Tibial nerve (tissue), 4 donors: ENCODE measurements around the gene TMUB1. TPM values are rescaled to one million over a fixed set of nuclear protein-coding genes. Genes with fewer than 3 reads are reported as not detected.

ENCODE experiments used
- DNase-seq, 2 donors: peaks; one replicate each; pipeline ENCODE4 v3.0.0-alpha.2; 2019; ENCODE audit warnings: low spot score in 2 of 2
- H3K27ac ChIP-seq, 4 donors: fragments of 200-600 bp; sonication (generic) in 3 of 4; one replicate each; pipeline ENCODE4 v1.5.1; 2017 to 2019; ENCODE audit warnings: mild to moderate bottlenecking in 1 of 4
- H3K27me3 ChIP-seq, 2 donors: fragments of 200-600 bp; sonication (generic) in 1 of 2; one replicate each; pipeline versions ENCODE4 v1.5.1 to v1.6.0; 2017 to 2019
- H3K36me3 ChIP-seq, 3 donors: fragments of 200-600 bp; sonication (generic); one replicate each; pipeline ENCODE4 v1.5.1; 2018 to 2019
- H3K4me1 ChIP-seq, 4 donors: fragments of 200-600 bp; sonication (generic) in 3 of 4; one replicate each; pipeline ENCODE4 v1.5.1; 2017 to 2019
- H3K4me3 ChIP-seq, 4 donors: fragments of 200-600 bp; sonication (generic) in 3 of 4; one replicate each; pipeline ENCODE4 v1.5.1; 2017 to 2019; ENCODE audit warnings: mild to moderate bottlenecking in 1 of 4, moderate library complexity in 1 of 4
- H3K9me3 ChIP-seq, 4 donors: fragments of 200-600 bp; sonication (generic) in 3 of 4; one replicate each; pipeline ENCODE4 v1.5.1; 2017 to 2019
- EP300 ChIP-seq, 2 donors: sonication (generic); formaldehyde crosslinking; IDR thresholded peaks; one replicate each; pipeline ENCODE4 v1.6.1; 2017; ENCODE audit warnings: antibody characterized with exemption in 2 of 2, mild to moderate bottlenecking in 1 of 2
- POLR2A ChIP-seq, 2 donors: fragments of 450-650 bp; IDR thresholded peaks; one replicate each; pipeline ENCODE4 v1.6.1; 2017; ENCODE audit warnings: antibody characterized with exemption in 2 of 2, mild to moderate bottlenecking in 2 of 2, moderate library complexity in 2 of 2
- whole genome bisulfite sequencing, 2 donors: methylation state at CpG; one replicate each; pipeline ENCODE4 v1.1.5; 2018; 5-methylcytosine and 5-hydroxymethylcytosine counted together
- total RNA-seq, 4 donors: library from RNA; depleted of rRNA; stranded (reverse); fragments of >200 nt; gene quantifications; one replicate each; pipeline ENCODE4 v1.1.0, GENCODE V29; 2016
- TF ChIP-seq, protein P1 (sequence below), 5 experiments: fragments of 200-600 bp in 3 of 5; fragments of 450-650 bp in 2 of 5; sonication (generic) in 3 of 5; IDR thresholded peaks; one replicate each; pipeline ENCODE4 v1.5.1; 2016 to 2019; ENCODE audit warnings: antibody characterized with exemption in 5 of 5, mild to moderate bottlenecking in 3 of 5, moderate library complexity in 2 of 5

TMUB1 gene
- total RNA-seq, 4 donors from 2014 or later = 24.3 to 61.5 (median 33.8) TPM

DNA sequence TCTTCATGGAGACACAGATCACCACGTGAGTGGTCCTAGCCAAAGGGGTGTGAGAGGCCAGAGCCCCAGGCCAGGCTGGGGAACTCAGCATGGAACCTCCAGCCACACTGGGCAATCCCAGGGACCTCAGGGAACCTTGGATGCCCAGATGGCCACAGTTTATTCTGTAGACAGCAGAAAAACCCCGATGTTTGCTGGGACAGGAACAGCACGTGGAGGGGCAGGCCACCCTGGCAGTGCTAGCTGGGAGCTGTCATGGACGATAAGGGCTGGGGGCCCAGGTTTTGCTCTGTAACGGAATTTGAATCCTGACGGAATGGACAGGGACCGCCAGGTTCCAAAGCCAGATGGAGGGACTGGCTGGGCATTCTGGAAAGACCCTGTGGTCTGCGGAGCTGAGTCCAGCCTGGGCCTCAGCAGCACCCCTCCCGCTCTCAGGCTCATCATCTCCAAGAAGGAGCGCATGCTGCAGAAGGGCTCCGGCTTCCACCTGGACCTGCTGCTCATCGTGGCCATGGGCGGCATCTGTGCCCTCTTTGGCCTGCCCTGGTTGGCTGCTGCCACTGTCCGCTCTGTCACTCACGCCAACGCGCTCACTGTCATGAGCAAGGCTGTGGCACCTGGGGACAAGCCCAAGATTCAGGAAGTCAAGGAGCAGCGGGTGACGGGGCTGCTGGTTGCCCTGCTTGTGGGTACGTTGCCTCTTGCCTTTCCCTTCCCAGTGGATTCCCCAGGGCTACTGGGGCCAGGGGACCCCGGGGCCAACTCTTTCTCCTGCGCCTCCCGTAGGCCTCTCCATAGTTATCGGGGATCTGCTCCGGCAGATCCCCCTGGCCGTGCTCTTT is 8.3 kb downstream of the TMUB1 start:
- H3K9me3 ChIP-seq = no peaks in the 10 kb centered on the region
- 90 to 92% methylated on average over 25 to 26 of the region's 26 CpGs for WGBS, 2 donors

DNA sequence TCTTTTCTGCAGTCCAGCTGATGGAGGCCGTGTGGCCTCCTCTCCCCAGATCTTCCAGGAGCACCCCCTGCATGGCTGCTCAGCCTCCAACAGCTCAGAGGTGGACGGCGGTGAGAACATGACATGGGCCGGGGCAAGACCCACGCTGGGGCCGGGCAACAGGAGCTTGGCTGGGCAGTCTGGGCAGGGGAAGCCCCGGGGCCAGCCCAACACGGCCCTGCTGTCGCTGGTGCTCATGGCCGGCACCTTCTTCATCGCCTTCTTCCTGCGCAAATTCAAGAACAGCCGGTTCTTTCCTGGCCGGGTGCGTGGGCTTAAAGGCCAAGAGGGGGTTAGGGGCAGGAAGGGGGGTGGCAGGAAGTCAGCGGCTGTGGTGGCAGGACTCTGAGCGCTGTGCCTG is 9.3 kb downstream of the TMUB1 start:
- H3K36me3 ChIP-seq = peaks cover 2 to 96% (median 39%) of the 10 kb centered on the region in 3 donors
- H3K9me3 ChIP-seq = no peaks in the 10 kb centered on the region
- DNase-seq = no peak
- TF ChIP-seq POLR2A (IDR thresholded peaks at IDR 0.05) = no peak
- TF ChIP-seq, protein P1, sequence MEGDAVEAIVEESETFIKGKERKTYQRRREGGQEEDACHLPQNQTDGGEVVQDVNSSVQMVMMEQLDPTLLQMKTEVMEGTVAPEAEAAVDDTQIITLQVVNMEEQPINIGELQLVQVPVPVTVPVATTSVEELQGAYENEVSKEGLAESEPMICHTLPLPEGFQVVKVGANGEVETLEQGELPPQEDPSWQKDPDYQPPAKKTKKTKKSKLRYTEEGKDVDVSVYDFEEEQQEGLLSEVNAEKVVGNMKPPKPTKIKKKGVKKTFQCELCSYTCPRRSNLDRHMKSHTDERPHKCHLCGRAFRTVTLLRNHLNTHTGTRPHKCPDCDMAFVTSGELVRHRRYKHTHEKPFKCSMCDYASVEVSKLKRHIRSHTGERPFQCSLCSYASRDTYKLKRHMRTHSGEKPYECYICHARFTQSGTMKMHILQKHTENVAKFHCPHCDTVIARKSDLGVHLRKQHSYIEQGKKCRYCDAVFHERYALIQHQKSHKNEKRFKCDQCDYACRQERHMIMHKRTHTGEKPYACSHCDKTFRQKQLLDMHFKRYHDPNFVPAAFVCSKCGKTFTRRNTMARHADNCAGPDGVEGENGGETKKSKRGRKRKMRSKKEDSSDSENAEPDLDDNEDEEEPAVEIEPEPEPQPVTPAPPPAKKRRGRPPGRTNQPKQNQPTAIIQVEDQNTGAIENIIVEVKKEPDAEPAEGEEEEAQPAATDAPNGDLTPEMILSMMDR (IDR thresholded peaks at IDR 0.05) = no peak
- TF ChIP-seq EP300 (IDR thresholded peaks at IDR 0.05) = no peak
- H3K27ac ChIP-seq = no peak overlapping the region
- WGBS, 2 donors = 79 to 80% methylated on average over 15 to 17 of the region's 17 CpGs
- H3K4me3 ChIP-seq = no peak overlapping the region
- H3K27me3 ChIP-seq = no peaks in the 10 kb centered on the region
- peaks cover 0 to 17% (median 0%) of the 10 kb centered on the region in 4 donors for H3K4me1 ChIP-seq

More for the DNA sequence above, 8.3 kb downstream of the TMUB1 start:
- Histone ChIP-seq H3K27ac (no peak overlapping the region), H3K27me3 (no peaks in the 10 kb centered on the region), H3K4me1 (peaks cover 0 to 28% (median 10%) of the 10 kb centered on the region in 4 donors), H3K4me3 (no peak overlapping the region), H3K36me3 (peaks cover 2 to 85% (median 30%) of the 10 kb centered on the region in 3 donors)
- TF ChIP-seq EP300 (IDR thresholded peaks at IDR 0.05) (no peak), POLR2A (IDR thresholded peaks at IDR 0.05) (no peak)
- TF ChIP-seq, protein P1 (IDR thresholded peaks at IDR 0.05) = no peak
- no peak for DNase-seq

DNA sequence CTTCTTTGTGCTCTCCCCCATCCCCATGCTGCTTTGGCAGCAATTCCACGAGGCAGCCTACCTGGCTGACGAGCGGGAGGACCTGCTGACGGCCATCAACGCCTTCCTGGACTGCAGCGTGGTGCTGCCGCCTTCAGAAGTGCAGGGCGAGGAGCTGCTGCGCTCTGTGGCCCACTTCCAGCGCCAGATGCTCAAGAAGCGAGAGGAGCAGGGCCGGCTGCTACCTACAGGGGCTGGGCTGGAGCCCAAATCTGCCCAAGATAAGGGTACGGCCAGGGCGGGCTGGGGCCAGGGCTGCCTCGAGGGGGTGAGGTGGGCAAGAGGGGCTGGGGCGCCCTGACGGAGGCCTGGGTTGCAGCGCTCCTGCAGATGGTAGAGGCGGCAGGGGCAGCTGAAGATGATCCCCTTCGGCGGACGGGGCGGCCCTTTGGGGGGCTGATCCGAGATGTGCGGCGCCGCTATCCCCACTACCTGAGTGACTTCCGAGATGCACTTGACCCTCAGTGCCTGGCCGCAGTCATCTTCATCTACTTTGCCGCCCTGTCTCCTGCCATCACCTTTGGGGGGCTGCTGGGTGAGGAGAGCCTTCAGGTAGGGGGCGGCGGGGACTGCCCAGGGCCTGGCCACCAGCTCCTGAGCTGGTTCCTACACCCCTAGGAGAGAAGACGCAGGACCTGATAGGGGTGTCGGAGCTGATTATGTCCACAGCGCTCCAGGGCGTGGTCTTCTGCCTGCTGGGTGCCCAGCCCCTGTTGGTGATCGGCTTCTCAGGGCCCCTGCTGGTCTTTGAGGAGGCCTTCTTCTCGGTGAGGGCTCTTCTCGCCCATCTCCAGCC is 12.0 kb downstream of the TMUB1 start:
- H3K27me3 ChIP-seq = no peaks in the 10 kb centered on the region
- H3K27ac ChIP-seq = no peak overlapping the region
- no peak for TF ChIP-seq EP300 (IDR thresholded peaks at IDR 0.05)
- no peak for TF ChIP-seq POLR2A (IDR thresholded peaks at IDR 0.05)
- TF ChIP-seq, protein P1 (IDR thresholded peaks at IDR 0.05) = no peak
- no peaks in the 10 kb centered on the region for H3K9me3 ChIP-seq
- peaks cover 2 to 100% (median 39%) of the 10 kb centered on the region in 3 donors for H3K36me3 ChIP-seq
- H3K4me3 ChIP-seq = no peak overlapping the region
- 91 to 95% methylated on average over 35 to 38 of the region's 39 CpGs for WGBS, 2 donors
- H3K4me1 ChIP-seq = no peaks in the 10 kb centered on the region
- no peak for DNase-seq

DNA sequence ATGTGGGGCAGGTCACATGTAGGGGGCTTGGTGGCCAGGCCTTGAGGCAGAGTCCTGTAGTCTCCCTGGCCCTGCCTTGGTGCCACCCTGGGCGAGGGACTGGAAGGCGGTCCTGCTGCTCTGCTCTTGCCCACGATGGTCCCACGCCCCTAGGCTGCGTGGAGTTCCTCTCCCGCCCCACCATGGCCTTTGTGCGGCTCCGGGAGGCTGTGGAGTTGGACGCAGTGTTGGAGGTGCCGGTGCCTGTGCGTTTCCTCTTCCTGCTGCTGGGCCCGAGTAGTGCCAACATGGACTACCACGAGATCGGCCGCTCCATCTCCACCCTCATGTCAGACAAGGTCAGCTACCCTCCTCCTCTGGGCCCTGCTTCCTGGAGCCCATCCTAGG is 12.7 kb downstream of the TMUB1 start:
- Histone ChIP-seq H3K4me1 (no peaks in the 10 kb centered on the region), H3K36me3 (peaks cover 2 to 100% (median 34%) of the 10 kb centered on the region in 3 donors), H3K27ac (no peak overlapping the region), H3K27me3 (no peaks in the 10 kb centered on the region), H3K4me3 (no peak overlapping the region), H3K9me3 (no peaks in the 10 kb centered on the region)
- 93 to 94% methylated on average over 13 to 15 of the region's 15 CpGs for WGBS, 2 donors
- no peak for TF ChIP-seq POLR2A (IDR thresholded peaks at IDR 0.05)
- no peak for TF ChIP-seq EP300 (IDR thresholded peaks at IDR 0.05)
- TF ChIP-seq, protein P1 (IDR thresholded peaks at IDR 0.05) = no peak
- no peak for DNase-seq
